GM21515 (cell line): Measurements from ENCODE around the gene TSHZ3.

ENCODE experiments used
- ATAC-seq: cut with Tn5 transposase; IDR thresholded peaks from one replicate; pipeline ENCODE4 v1.9.1; 2021; ENCODE audit not compliant: unreplicated experiment

Gene TSHZ3

GRCh38 chr19:31349160-31349881, at the start of gene TSHZ3:
TSS of gene TSHZ3 (minus strand) at chr19:31349436. CDS start at chr19:31349219, 217 bp downstream.
- no peak for ATAC-seq

GRCh38 chr19:31397308-31397707, 48.1 kb upstream of the TSHZ3 start:
- ATAC-seq, result no peak

GRCh38 chr19:31392464-31392863, 43.2 kb upstream of the TSHZ3 start:
- no peak for ATAC-seq

GRCh38 chr19:31391518-31391917, 42.3 kb upstream of the TSHZ3 start:
- no peak for ATAC-seq

GRCh38 chr19:31390711-31391110, 41.5 kb upstream of the TSHZ3 start:
- no peak for ATAC-seq

- ATAC-seq, result no peak
Measured at GRCh38 chr19:31389874-31390273, 40.6 kb upstream of the TSHZ3 start.

- ATAC-seq, result no peak
Measured at GRCh38 chr19:31387717-31388301, 38.6 kb upstream of the TSHZ3 start.

GRCh38 chr19:31386806-31387205, 37.6 kb upstream of the TSHZ3 start:
- no peak for ATAC-seq

GRCh38 chr19:31385744-31386143, 36.5 kb upstream of the TSHZ3 start:
- no peak for ATAC-seq

GRCh38 chr19:31383553-31383952, 34.3 kb upstream of the TSHZ3 start:
- ATAC-seq, result no peak

- no peak for ATAC-seq
Measured at GRCh38 chr19:31380854-31381253, 31.6 kb upstream of the TSHZ3 start.

GRCh38 chr19:31378404-31378803, 29.2 kb upstream of the TSHZ3 start:
- ATAC-seq, result no peak

- ATAC-seq, result no peak
Measured at GRCh38 chr19:31377736-31378135, 28.5 kb upstream of the TSHZ3 start.

- ATAC-seq, result no peak
Measured at GRCh38 chr19:31372246-31372781, 23.1 kb upstream of the TSHZ3 start.

GRCh38 chr19:31370216-31370615, 21.0 kb upstream of the TSHZ3 start:
- no peak for ATAC-seq

- ATAC-seq, result no peak
Measured at GRCh38 chr19:31364963-31365362, 15.7 kb upstream of the TSHZ3 start.

- no peak for ATAC-seq
Measured at GRCh38 chr19:31361728-31362127, 12.5 kb upstream of the TSHZ3 start.

- no peak for ATAC-seq
Measured at GRCh38 chr19:31357315-31357673, 8.1 kb upstream of the TSHZ3 start.

- ATAC-seq, result no peak
Measured at GRCh38 chr19:31356587-31357314, 7.5 kb upstream of the TSHZ3 start.

GRCh38 chr19:31355665-31356289, 6.5 kb upstream of the TSHZ3 start:
- no peak for ATAC-seq
